Thyroid gland (tissue), 4 donors: ENCODE results near the gene RHOG.

Experiments
- POLR2A ChIP-seq, 2 donors: fragments of 450-650 bp; IDR thresholded peaks; one replicate each; pipeline ENCODE4 v1.6.1; 2017; ENCODE audit warnings: antibody characterized with exemption in 2 of 2, mild to moderate bottlenecking in 2 of 2, moderate library complexity in 1 of 2
- TF ChIP-seq, protein P1 (sequence below), 6 experiments: fragments of 200-600 bp in 3 of 6; fragments of 450-650 bp in 3 of 6; sonication (generic) in 3 of 6; IDR thresholded peaks; one replicate each; pipeline ENCODE4 v1.5.1; 2016 to 2019; ENCODE audit warnings: antibody characterized with exemption in 6 of 6, mild to moderate bottlenecking in 2 of 6, inconsistent platforms in 1 of 6, moderate library complexity in 1 of 6

DNA sequence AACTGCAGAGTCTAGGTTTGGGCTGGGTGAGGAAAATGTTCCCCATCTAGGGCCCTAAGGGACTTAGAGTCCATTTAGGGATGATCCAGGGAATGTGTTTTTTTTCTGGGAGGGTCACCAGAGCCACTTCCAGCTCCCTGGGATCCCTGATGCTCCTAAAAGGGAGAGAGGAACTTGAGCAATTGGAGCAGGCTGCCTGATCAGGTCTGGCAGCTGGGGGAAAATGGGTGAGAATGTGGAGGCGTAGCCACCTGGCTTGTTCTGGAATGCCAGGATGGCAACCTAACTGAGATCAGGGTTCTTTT lies 31.2 kb downstream of the RHOG start:
- TF ChIP-seq, protein P1, sequence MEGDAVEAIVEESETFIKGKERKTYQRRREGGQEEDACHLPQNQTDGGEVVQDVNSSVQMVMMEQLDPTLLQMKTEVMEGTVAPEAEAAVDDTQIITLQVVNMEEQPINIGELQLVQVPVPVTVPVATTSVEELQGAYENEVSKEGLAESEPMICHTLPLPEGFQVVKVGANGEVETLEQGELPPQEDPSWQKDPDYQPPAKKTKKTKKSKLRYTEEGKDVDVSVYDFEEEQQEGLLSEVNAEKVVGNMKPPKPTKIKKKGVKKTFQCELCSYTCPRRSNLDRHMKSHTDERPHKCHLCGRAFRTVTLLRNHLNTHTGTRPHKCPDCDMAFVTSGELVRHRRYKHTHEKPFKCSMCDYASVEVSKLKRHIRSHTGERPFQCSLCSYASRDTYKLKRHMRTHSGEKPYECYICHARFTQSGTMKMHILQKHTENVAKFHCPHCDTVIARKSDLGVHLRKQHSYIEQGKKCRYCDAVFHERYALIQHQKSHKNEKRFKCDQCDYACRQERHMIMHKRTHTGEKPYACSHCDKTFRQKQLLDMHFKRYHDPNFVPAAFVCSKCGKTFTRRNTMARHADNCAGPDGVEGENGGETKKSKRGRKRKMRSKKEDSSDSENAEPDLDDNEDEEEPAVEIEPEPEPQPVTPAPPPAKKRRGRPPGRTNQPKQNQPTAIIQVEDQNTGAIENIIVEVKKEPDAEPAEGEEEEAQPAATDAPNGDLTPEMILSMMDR (IDR thresholded peaks at IDR 0.05), result no peak
- TF ChIP-seq POLR2A (IDR thresholded peaks at IDR 0.05), result no peak
